K562 (cell line): ENCODE data around the gene RFNG. TPM values are rescaled to one million over a fixed set of nuclear protein-coding genes. Genes with fewer than 3 reads are reported as not detected.
A peak's percentile ranks its signal among the peaks of the same experiment; 100 is the strongest.

Experiments
- ETS2 ChIP-seq: IDR thresholded peaks from 2 replicates; pipeline ENCODE4 v1.6.1; 2016; ENCODE audit warnings: borderline replicate concordance, missing genetic modification characterization, mild to moderate bottlenecking, moderate library complexity, missing compliant biosample characterization; ENCODE audit not compliant: poor library complexity, severe bottlenecking
- HDAC8 ChIP-seq: fragments of 450-650 bp; IDR thresholded peaks from 2 replicates; pipeline ENCODE4 v1.6.1; 2016; ENCODE audit warnings: mild to moderate bottlenecking, missing genetic modification characterization, moderate library complexity, missing compliant biosample characterization
- KLF16 ChIP-seq: IDR thresholded peaks from 2 replicates; pipeline ENCODE4 v1.6.1; 2016; ENCODE audit warnings: antibody characterized with exemption
- NCOR1 ChIP-seq: fragments of 450-650 bp; IDR thresholded peaks from 2 replicates; pipeline ENCODE4 v1.6.1; 2016; ENCODE audit warnings: mild to moderate bottlenecking, moderate library complexity
- NONO ChIP-seq, 2 experiments: fragments of 200-400 bp in 1 of 2; fragments of 450-650 bp in 1 of 2; formaldehyde crosslinking in 1 of 2; IDR thresholded peaks; 2 replicates each; pipeline ENCODE4 v1.6.1; 2017; ENCODE audit warnings: low read depth in 2 of 2, mild to moderate bottlenecking in 2 of 2, moderate library complexity in 2 of 2, low read length in 1 of 2
- NR3C1 ChIP-seq: sonication (generic); formaldehyde crosslinking; IDR thresholded peaks from 2 replicates; pipeline ENCODE4 v1.8.1; 2022; ENCODE audit warnings: missing genetic modification reagents
- PKNOX1 ChIP-seq: fragments of 450-650 bp; IDR thresholded peaks from 2 replicates; pipeline ENCODE4 v1.6.1; 2016
- PRDM10 ChIP-seq: fragments of 450-650 bp; IDR thresholded peaks from 2 replicates; pipeline ENCODE4 v1.6.1; 2018; ENCODE audit not compliant: partially characterized antibody
- ZKSCAN8 ChIP-seq: fragments of 200-800 bp; sonication (Bioruptor generic); IDR thresholded peaks from 2 replicates; pipeline ENCODE4 v1.6.1; 2016; ENCODE audit warnings: missing genetic modification characterization, missing compliant biosample characterization
- ZNF609 ChIP-seq: sonication (generic); formaldehyde crosslinking; IDR thresholded peaks from 2 replicates; pipeline ENCODE4 v1.8.1; 2023; ENCODE audit warnings: missing genetic modification reagents, mild to moderate bottlenecking, borderline replicate concordance
- polyA plus RNA-seq, 8 experiments: library from polyadenylated mRNA; depleted of rRNA in 4 of 8; stranded (reverse) in 5 of 8; unstranded in 3 of 8; fragments of >200 nt; fragmentation: Nextera tagmentation in 2 of 8; fragmentation: Illumina TruSeq in 1 of 8; extraction: Ambion mirVana in 2 of 8; extraction: Trizol in 1 of 8; gene quantifications; 2 replicates each; pipeline versions ENCODE4 v1.2.1 to v1.2.3, GENCODE V29; 2011 to 2014; ENCODE audit warnings: inconsistent platforms in 1 of 8, missing spikeins in 1 of 8
- total RNA-seq, 7 experiments: library from RNA; depleted of rRNA in 6 of 7; stranded (reverse); fragments of >200 nt in 6 of 7; fragmentation: Illumina TruSeq in 2 of 7; extraction: Trizol in 2 of 7; gene quantifications; 2 replicates each; pipeline versions ENCODE4 v1.2.1 to v1.2.3, GENCODE V29; 2011 to 2021; ENCODE audit warnings: low replicate concordance in 1 of 7
- TF ChIP-seq, protein P1 (sequence below): fragments of 250-450 bp; sonication (Bioruptor Pico); IDR thresholded peaks from 2 replicates; pipeline ENCODE4 v1.4.0; 2020; ENCODE audit warnings: mild to moderate bottlenecking, moderate library complexity

RFNG gene
- total and polyA plus RNA-seq, 9 of the 15 experiments (the other 6 are each of a cell fraction or from before 2014, with no cell fraction given): 0.32 to 32.8 (median 9.5) TPM

- TF ChIP-seq, protein P1, sequence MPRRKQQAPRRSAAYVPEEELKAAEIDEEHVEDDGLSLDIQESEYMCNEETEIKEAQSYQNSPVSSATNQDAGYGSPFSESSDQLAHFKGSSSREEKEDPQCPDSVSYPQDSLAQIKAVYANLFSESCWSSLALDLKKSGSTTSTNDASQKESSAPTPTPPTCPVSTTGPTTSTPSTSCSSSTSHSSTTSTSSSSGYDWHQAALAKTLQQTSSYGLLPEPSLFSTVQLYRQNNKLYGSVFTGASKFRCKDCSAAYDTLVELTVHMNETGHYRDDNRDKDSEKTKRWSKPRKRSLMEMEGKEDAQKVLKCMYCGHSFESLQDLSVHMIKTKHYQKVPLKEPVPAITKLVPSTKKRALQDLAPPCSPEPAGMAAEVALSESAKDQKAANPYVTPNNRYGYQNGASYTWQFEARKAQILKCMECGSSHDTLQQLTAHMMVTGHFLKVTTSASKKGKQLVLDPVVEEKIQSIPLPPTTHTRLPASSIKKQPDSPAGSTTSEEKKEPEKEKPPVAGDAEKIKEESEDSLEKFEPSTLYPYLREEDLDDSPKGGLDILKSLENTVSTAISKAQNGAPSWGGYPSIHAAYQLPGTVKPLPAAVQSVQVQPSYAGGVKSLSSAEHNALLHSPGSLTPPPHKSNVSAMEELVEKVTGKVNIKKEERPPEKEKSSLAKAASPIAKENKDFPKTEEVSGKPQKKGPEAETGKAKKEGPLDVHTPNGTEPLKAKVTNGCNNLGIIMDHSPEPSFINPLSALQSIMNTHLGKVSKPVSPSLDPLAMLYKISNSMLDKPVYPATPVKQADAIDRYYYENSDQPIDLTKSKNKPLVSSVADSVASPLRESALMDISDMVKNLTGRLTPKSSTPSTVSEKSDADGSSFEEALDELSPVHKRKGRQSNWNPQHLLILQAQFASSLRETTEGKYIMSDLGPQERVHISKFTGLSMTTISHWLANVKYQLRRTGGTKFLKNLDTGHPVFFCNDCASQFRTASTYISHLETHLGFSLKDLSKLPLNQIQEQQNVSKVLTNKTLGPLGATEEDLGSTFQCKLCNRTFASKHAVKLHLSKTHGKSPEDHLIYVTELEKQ (CRISPR knock-in tag): no peak
- TF ChIP-seq PKNOX1 (no peak), KLF16 (no peak), ZNF609 (CRISPR knock-in tag) (peak; percentile 17; the same call in 1 of the 2 replicates), PRDM10 (peak; percentile 25), NCOR1 (peak; percentile 64), NR3C1 (CRISPR knock-in tag) (peak; percentile 60; the same call in 1 of the 2 replicates), HDAC8 (tag) (peak; percentile 78; the same call in 1 of the 2 replicates), NONO (IDR thresholded peaks at IDR 0.05; ENCODE audit: low read depth in 2 of 2, low read length in 1 of 2) (peak in 1 of 2 experiments; percentile 14; a peak in 1 of 4 replicates), ETS2 (tag) (no peak), ZKSCAN8 (CRISPR knock-in tag) (0 out of 2 replicates have a peak, but pooled peaks have one; percentile 54)
Observed at GRCh38 chr17:82098939-82099763, 47.5 kb upstream of the RFNG start (continued).
